Measurements from ENCODE around the gene HOOK1.

DNA sequence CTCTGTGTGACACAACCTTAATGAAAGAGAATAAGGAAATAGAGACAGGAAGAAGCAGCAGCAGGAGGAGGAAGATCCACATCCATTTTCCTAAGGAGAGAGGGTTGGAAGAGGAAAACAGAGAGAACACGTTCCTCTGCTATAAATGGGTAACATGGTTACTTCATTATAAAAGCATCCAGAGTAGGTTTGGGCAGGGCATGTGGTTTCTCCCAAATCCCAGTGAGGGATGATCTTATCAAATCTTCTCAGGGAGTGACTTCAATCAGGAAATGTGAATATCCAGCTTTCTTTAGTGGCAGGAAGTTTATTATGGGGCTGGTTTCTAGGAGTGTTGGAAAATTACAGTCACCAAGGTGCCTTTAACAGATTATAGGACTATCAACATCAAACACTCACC, 100.8 kb downstream of the HOOK1 start:
- no peak for TF ChIP-seq POLR2A (IDR thresholded peaks at IDR 0.05)
- TF ChIP-seq, protein P1, sequence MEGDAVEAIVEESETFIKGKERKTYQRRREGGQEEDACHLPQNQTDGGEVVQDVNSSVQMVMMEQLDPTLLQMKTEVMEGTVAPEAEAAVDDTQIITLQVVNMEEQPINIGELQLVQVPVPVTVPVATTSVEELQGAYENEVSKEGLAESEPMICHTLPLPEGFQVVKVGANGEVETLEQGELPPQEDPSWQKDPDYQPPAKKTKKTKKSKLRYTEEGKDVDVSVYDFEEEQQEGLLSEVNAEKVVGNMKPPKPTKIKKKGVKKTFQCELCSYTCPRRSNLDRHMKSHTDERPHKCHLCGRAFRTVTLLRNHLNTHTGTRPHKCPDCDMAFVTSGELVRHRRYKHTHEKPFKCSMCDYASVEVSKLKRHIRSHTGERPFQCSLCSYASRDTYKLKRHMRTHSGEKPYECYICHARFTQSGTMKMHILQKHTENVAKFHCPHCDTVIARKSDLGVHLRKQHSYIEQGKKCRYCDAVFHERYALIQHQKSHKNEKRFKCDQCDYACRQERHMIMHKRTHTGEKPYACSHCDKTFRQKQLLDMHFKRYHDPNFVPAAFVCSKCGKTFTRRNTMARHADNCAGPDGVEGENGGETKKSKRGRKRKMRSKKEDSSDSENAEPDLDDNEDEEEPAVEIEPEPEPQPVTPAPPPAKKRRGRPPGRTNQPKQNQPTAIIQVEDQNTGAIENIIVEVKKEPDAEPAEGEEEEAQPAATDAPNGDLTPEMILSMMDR (IDR thresholded peaks at IDR 0.05) = no peak
